GM21786 (cell line): ENCODE measurements around the gene GPER1.

Source experiments
- ATAC-seq: cut with Tn5 transposase; IDR thresholded peaks from one replicate; pipeline ENCODE4 v1.9.1; 2021; ENCODE audit not compliant: unreplicated experiment

The GPER1 gene

GRCh38 chr7:1086588-1087464 lies 1.1 kb upstream of the GPER1 start:
- ATAC-seq: peak; percentile 86

GRCh38 chr7:1087465-1087814 lies 473 bp upstream of the GPER1 start:
- ATAC-seq: no peak

- no peak for ATAC-seq
Observed at GRCh38 chr7:1090236-1090635, 2.3 kb downstream of the GPER1 start.

GRCh38 chr7:1090686-1091643 lies 3.1 kb downstream of the GPER1 start:
- no peak for ATAC-seq

GRCh38 chr7:1091644-1092027 lies 3.7 kb downstream of the GPER1 start:
- no peak for ATAC-seq

- no peak for ATAC-seq
Observed at GRCh38 chr7:1092161-1092632, 4.3 kb downstream of the GPER1 start.

- no peak for ATAC-seq
Observed at GRCh38 chr7:1092806-1093501, 5.0 kb downstream of the GPER1 start.

- ATAC-seq: no peak
Observed at GRCh38 chr7:1093502-1093843, 5.6 kb downstream of the GPER1 start.

- ATAC-seq: no peak
Observed at GRCh38 chr7:1093916-1094508, 6.1 kb downstream of the GPER1 start.

- ATAC-seq: no peak
Observed at GRCh38 chr7:1094870-1095269, 7.0 kb downstream of the GPER1 start.

- ATAC-seq: no peak
Observed at GRCh38 chr7:1095621-1096155, 7.8 kb downstream of the GPER1 start.

GRCh38 chr7:1096156-1097119 lies 8.5 kb downstream of the GPER1 start:
- no peak for ATAC-seq

- no peak for ATAC-seq
Observed at GRCh38 chr7:1097120-1097504, 9.2 kb downstream of the GPER1 start.

- no peak for ATAC-seq
Observed at GRCh38 chr7:1098243-1099153, 10.6 kb downstream of the GPER1 start.

- ATAC-seq: no peak
Observed at GRCh38 chr7:1099154-1099542, 11.2 kb downstream of the GPER1 start.

- no peak for ATAC-seq
Observed at GRCh38 chr7:1099637-1100036, 11.7 kb downstream of the GPER1 start.

- ATAC-seq: no peak
Observed at GRCh38 chr7:1100386-1100785, 12.5 kb downstream of the GPER1 start.

- no peak for ATAC-seq
Observed at GRCh38 chr7:1100834-1101562, 13.1 kb downstream of the GPER1 start.
